ENCODE data around the gene SPAG16.

The SPAG16 gene

GRCh38 chr2:214242797-214243196, 958.5 kb downstream of the SPAG16 start:
- Histone ChIP-seq H3K4me3 (ENCODE audit: low read length, poor library complexity, severe bottlenecking) (no peak overlapping the region), H4K20me1 (ENCODE audit: insufficient read depth, low read length, poor library complexity, severe bottlenecking) (no peaks in the 10 kb centered on the region), H3K9me2 (replicated peaks; ENCODE audit: low read depth, low read length) (no peaks in the 10 kb centered on the region), H3K4me2 (ENCODE audit: low read depth, low read length, poor library complexity, severe bottlenecking) (no peak overlapping the region), H3K27me3 (ENCODE audit: insufficient read depth, low read length, poor library complexity, severe bottlenecking) (no peaks in the 10 kb centered on the region), H3K79me2 (ENCODE audit: insufficient read depth, low read length) (no peaks in the 10 kb centered on the region), H3F3A (ENCODE audit: low read depth) (no peaks in the 10 kb centered on the region), H3K9me3 (ENCODE audit: insufficient read depth, low read depth, low read length) (no peaks in the 10 kb centered on the region), H3K4me1 (ENCODE audit: insufficient read depth, low read length, poor library complexity, severe bottlenecking) (no peaks in the 10 kb centered on the region), H3K9ac (ENCODE audit: low read depth, low read length, poor library complexity, severe bottlenecking) (no peak overlapping the region), H3K36me3 (ENCODE audit: insufficient read depth, low read length) (no peaks in the 10 kb centered on the region), H2AFZ (ENCODE audit: low read length) (no peak overlapping the region)
- TF ChIP-seq EZH2phosphoT487 (IDR thresholded peaks at IDR 0.05; ENCODE audit: borderline replicate concordance) (no peak), CTCF (conservative IDR thresholded peaks at IDR 0.05; ENCODE audit: low read length) (no peak)

- H3K4me1 ChIP-seq (ENCODE audit: insufficient read depth, low read length, poor library complexity, severe bottlenecking): no peaks in the 10 kb centered on the region
- no peaks in the 10 kb centered on the region for H3K27me3 ChIP-seq (ENCODE audit: insufficient read depth, low read length, poor library complexity, severe bottlenecking)
- H3K4me3 ChIP-seq (ENCODE audit: low read length, poor library complexity, severe bottlenecking): no peak overlapping the region
- H3K9ac ChIP-seq (ENCODE audit: low read depth, low read length, poor library complexity, severe bottlenecking): no peak overlapping the region
- no peaks in the 10 kb centered on the region for H3K9me3 ChIP-seq (ENCODE audit: insufficient read depth, low read depth, low read length)
- H4K20me1 ChIP-seq (ENCODE audit: insufficient read depth, low read length, poor library complexity, severe bottlenecking): no peaks in the 10 kb centered on the region
- no peaks in the 10 kb centered on the region for H3K79me2 ChIP-seq (ENCODE audit: insufficient read depth, low read length)
- TF ChIP-seq EZH2phosphoT487 (IDR thresholded peaks at IDR 0.05; ENCODE audit: borderline replicate concordance) (no peak), CTCF (conservative IDR thresholded peaks at IDR 0.05; ENCODE audit: low read length) (no peak)
- no peaks in the 10 kb centered on the region for H3F3A ChIP-seq (ENCODE audit: low read depth)
- H3K9me2 ChIP-seq (replicated peaks; ENCODE audit: low read depth, low read length): no peaks in the 10 kb centered on the region
- H2AFZ ChIP-seq (ENCODE audit: low read length): no peak overlapping the region
- H3K4me2 ChIP-seq (ENCODE audit: low read depth, low read length, poor library complexity, severe bottlenecking): no peak overlapping the region
- no peaks in the 10 kb centered on the region for H3K36me3 ChIP-seq (ENCODE audit: insufficient read depth, low read length)
Measured at GRCh38 chr2:214244847-214245246, 960.6 kb downstream of the SPAG16 start.

GRCh38 chr2:214246417-214246816, 962.2 kb downstream of the SPAG16 start:
- H3K4me1 ChIP-seq (ENCODE audit: insufficient read depth, low read length, poor library complexity, severe bottlenecking): no peaks in the 10 kb centered on the region
- H3K4me3 ChIP-seq (ENCODE audit: low read length, poor library complexity, severe bottlenecking): no peak overlapping the region
- no peak overlapping the region for H2AFZ ChIP-seq (ENCODE audit: low read length)
- no peaks in the 10 kb centered on the region for H3K36me3 ChIP-seq (ENCODE audit: insufficient read depth, low read length)
- no peaks in the 10 kb centered on the region for H3F3A ChIP-seq (ENCODE audit: low read depth)
- no peaks in the 10 kb centered on the region for H4K20me1 ChIP-seq (ENCODE audit: insufficient read depth, low read length, poor library complexity, severe bottlenecking)
- no peaks in the 10 kb centered on the region for H3K79me2 ChIP-seq (ENCODE audit: insufficient read depth, low read length)
- no peaks in the 10 kb centered on the region for H3K27me3 ChIP-seq (ENCODE audit: insufficient read depth, low read length, poor library complexity, severe bottlenecking)
- no peak overlapping the region for H3K9ac ChIP-seq (ENCODE audit: low read depth, low read length, poor library complexity, severe bottlenecking)
- H3K9me3 ChIP-seq (ENCODE audit: insufficient read depth, low read depth, low read length): no peaks in the 10 kb centered on the region
- TF ChIP-seq CTCF (conservative IDR thresholded peaks at IDR 0.05; ENCODE audit: low read length) (no peak), EZH2phosphoT487 (IDR thresholded peaks at IDR 0.05; ENCODE audit: borderline replicate concordance) (no peak)
- no peaks in the 10 kb centered on the region for H3K9me2 ChIP-seq (replicated peaks; ENCODE audit: low read depth, low read length)
- no peak overlapping the region for H3K4me2 ChIP-seq (ENCODE audit: low read depth, low read length, poor library complexity, severe bottlenecking)
